ENCODE data around the gene ACVR2A.
A peak's percentile ranks its signal among the peaks of the same experiment; 100 is the strongest.

The ACVR2A gene

GRCh38 chr2:147855316-147855715, 10.5 kb downstream of the ACVR2A start:
- no peak for DNase-seq (ENCODE audit: low read depth in 2 of 2)

- no peak for DNase-seq (ENCODE audit: low read depth in 2 of 2)
Measured at GRCh38 chr2:147855977-147856376, 11.1 kb downstream of the ACVR2A start.

DNA sequence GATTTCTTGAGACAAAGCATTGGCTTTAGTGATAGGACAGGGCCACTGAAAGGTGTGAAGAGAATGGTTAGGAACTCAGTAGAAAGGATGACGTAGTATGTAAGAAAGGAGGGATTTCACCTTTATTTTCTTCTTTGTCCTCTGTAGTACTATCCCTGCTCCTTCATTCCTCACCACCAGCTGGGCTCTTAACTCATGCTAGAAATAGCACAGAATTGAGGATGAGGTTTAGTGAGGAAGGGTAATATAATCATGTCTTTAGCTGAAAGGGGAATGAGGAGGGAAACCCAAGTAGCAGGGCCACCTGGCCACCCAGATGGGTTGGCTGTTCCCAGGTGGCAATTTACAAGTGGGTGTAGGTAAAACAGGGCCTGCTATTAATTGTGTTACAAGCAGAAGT, 15.2 kb downstream of the ACVR2A start:
- no peak for DNase-seq (ENCODE audit: low read depth in 2 of 2)

- no peak for DNase-seq (ENCODE audit: low read depth in 2 of 2)
Measured at GRCh38 chr2:147862859-147863516, 18.2 kb downstream of the ACVR2A start.

DNA sequence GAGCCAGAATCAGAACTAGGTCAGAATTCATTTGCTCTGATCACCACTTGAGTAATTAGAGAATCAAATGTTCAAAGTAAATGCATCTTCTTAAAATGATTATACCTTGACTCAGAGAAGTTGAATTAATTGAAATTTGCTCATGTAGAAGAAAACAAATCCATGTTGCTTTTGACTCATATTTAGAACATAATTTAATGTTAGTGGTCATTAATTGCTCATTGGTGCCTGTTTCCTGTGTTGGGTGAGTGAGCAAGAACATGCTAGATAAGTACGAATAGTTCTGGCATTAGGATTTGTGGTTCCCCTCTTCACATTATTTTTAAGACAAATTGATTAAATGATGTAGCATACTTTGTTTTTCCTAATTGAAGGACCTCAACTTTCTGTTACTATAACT, 19.0 kb downstream of the ACVR2A start:
- DNase-seq (ENCODE audit: low read depth in 2 of 2), result no peak

DNA sequence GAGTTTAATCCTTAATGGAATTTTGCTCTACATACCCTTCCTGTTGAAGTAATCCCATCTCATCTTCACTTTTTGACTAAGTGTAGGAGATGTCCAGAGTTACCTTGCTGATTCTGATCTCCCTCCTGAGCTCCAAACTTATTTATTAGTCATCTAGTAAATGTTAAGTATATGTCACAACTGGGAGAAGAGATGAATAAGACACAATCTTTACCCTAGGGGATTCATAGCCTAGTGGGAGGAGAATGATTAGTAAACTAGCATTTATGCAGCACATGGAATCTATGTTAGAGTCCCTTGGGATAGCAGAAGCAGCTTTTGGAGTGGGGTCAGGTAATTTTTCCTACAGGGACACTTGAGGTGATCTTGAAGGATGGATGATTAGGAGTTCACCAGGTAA, 20.7 kb downstream of the ACVR2A start:
- DNase-seq (ENCODE audit: low read depth in 2 of 2), result no peak

DNA sequence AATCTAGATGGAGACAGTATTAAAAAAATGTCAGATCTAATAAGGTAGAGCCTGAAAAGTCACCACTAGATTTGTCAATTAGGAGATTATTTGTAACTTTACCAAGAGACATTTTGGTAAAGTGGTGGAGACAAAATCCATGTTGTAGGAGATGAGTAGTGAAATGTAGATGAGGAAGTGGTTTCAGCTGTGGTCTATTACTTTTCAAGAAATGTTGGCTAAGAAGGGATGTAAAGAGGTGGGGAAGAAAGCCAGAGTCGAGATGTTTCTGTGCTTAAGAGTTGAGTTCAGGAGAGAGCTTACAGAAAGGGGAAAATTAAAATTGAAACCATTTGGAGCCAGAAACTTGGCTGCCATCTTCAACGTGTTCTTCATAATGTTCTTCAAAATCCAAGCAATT, 22.2 kb downstream of the ACVR2A start:
- DNase-seq (ENCODE audit: low read depth in 2 of 2), result no peak

GRCh38 chr2:147869934-147870333, 25.1 kb downstream of the ACVR2A start:
- DNase-seq (ENCODE audit: low read depth in 2 of 2), result no peak

DNA sequence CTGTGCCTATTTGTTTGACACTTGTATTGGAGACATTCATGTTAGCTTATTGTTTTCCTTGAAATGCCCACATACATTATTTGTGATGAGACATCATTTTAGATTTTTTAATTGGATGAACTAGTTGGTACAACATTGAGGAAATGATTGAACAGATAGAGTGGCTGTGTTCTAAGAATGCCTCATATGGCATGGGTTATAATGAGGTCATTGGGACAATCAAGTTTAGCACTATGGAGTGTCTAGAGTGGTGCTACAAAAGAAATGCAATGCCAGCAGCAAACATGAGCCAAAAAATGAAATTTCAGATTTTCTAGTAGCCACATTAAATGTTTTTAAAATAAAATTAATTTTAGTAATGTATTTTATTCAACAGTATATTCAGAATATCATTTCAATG, 28.1 kb downstream of the ACVR2A start:
- no peak for DNase-seq (ENCODE audit: low read depth in 2 of 2)

DNA sequence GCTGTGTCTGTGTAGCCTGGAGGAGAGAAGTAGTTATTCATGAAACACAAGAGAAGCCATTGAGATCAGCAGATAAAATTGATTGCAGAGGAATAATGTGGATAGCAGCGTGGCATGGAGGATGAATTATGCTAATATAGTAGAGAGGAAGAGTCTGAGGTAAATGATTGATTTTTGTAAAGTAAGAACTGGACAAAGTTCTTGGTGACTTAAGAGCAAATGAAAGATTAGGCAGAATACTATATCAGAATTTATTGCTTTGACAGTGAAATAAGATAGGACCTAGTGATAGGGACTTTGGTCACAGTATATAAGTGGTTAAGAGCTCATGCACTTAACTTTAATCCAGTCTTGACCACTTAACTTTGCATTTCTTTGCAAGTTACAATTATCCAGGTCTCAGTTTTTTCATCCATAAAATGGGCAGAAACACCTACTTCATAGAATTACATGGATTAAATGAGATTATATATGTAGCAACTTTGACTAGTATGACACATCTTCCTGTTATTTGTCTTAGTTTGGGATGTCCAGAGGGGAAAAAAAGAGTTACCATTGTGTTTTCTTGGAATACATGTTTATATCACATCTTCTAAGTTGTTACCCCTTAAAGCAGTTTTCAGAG, 29.1 kb downstream of the ACVR2A start:
- DNase-seq (ENCODE audit: low read depth in 2 of 2), result no peak

- no peak for DNase-seq (ENCODE audit: low read depth in 2 of 2)
Measured at GRCh38 chr2:147879846-147880245, 35.0 kb downstream of the ACVR2A start.

GRCh38 chr2:147882631-147883030, 37.8 kb downstream of the ACVR2A start:
- DNase-seq (ENCODE audit: low read depth in 2 of 2), result no peak

DNA sequence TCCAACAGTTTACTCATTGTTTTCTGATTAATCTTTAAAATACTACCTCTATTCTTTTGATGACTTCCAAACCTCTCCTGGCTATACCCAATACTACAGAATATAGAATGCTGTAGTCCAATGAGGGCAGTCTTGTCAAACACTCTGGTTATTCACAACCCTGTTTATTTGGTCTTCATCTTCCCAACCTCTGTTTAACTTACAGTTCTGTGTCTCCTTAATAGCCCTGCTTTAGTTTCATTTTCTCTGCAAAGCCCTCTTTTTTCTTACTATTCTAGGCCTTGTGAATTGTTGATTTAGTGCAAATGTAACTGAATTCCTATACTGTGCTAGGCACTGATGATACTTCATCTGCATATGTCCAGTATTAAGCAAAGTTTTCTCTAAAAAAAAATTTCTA, 40.0 kb downstream of the ACVR2A start:
- no peak for DNase-seq (ENCODE audit: low read depth in 2 of 2)

DNA sequence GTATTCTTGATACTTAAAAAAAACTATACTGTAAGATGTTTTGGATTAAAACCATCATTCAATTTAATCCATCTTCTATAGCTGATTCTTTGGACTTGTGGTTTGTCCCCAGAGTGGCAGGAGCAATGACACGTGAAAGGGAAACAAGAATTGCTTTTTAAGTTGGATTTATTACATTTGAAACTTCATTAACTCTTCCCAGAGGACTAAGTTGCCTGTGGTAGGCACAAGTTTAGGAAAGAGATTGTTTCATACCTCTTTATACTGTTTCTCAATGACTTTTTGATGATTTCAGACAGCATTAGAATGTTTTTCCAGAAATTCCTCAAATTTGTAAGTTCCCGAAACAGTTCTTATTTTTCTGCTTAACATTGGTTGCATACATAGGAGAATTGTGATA, 41.3 kb downstream of the ACVR2A start:
- no peak for DNase-seq (ENCODE audit: low read depth in 2 of 2)

- no peak for DNase-seq (ENCODE audit: low read depth in 2 of 2)
Measured at GRCh38 chr2:147888680-147889079, 43.9 kb downstream of the ACVR2A start.

- no peak for DNase-seq (ENCODE audit: low read depth in 2 of 2)
Measured at GRCh38 chr2:147904051-147904450, 59.2 kb downstream of the ACVR2A start.

- no peak for DNase-seq (ENCODE audit: low read depth in 2 of 2)
Measured at GRCh38 chr2:147909178-147909577, 64.3 kb downstream of the ACVR2A start.

- DNase-seq (ENCODE audit: low read depth in 2 of 2), result peak; percentile 32 to 33
Measured at GRCh38 chr2:147910990-147911473, 66.2 kb downstream of the ACVR2A start.

GRCh38 chr2:147913701-147914480, 69.1 kb downstream of the ACVR2A start:
- no peak for DNase-seq (ENCODE audit: low read depth in 2 of 2)

GRCh38 chr2:147916067-147916466, 71.2 kb downstream of the ACVR2A start:
- DNase-seq (ENCODE audit: low read depth in 2 of 2), result no peak

DNA sequence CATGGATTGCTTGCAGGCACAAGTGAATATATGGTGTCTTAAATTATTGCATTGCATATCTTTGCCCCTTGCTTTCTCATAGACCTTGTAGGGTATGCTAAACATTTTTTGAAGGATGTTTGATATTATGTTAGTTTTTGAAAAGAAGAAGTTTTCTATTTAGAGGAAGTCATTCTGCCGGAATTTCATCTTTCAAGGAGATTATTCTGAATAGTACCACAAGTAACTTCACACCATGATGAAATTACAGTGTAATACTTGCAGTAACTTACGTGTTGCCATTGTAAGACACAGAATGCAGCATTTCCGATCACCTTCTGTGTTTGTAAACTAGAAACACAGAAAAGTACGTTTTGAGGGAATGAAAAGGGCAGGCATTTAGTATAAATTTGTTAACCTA, 71.9 kb downstream of the ACVR2A start:
- DNase-seq (ENCODE audit: low read depth in 2 of 2), result no peak

GRCh38 chr2:147917161-147917560, 72.3 kb downstream of the ACVR2A start:
- no peak for DNase-seq (ENCODE audit: low read depth in 2 of 2)

DNA sequence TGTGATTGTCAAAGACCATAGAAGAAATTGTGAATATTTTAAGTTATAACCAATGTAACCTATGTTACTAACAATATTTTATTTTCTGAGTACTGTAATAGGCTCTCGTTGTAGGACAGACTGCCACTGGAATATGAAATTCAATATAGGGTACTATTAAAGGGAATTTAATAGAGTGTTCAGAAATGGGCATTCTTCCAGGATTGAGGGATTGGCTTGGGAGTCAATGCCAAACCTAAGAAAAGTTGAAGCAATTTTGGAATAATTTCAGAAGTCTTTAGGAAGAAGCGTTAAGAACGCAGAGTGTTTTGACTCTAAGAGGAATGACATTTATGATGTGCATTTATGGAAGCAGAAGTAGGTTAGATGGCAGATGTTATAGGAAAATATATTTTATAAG, 79.0 kb downstream of the ACVR2A start:
- no peak for DNase-seq (ENCODE audit: low read depth in 2 of 2)
